ENCODE data around the gene TRRAP.
"Not testable (repeated sequence)": the region's sequence is repeated elsewhere in the genome, so short reads cannot be mapped to it uniquely, and the experiment has no call there.

Gene TRRAP

DNA sequence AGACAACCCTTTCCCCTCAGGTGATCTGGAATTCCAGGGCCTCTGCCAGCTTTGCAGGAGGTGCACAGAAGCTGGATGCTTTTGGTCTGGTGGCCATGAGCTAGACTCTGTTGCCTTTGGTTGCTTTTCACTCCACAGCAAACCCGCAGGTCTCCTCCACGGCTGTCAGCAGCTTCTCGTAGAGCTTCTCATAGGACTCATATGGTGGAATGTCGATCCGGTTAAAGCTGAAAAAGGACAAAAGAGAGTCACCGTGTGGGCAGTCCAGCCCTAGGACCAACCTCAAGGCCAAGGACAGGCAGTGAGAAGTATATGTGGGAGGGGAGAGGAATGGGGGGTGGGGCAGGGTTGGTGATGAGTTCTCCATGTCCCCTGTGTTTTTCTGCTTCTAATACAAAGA lies 152.1 kb downstream of the TRRAP start:
- no peak for DNase-seq (ENCODE audit: low spot score)

DNA sequence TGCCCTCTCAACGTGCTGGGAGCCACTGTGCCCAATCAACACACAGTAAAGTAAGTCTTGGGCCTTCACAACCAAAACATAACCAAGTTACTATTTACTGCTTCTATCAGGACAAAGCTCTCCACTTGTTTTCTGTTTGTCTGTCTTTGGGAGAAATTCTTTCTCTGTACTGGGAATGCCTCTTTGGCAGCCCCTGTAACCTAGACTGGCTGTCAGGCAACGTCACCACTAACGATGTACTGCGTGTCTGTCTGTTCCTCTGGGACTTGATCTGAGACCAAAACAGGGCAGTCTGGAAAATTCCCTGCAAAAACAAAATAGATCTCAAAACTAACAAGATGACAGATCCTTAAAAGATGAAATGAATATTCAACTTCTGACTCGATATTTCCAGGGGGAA lies 152.6 kb downstream of the TRRAP start:
- no peak for DNase-seq (ENCODE audit: low spot score)

DNA sequence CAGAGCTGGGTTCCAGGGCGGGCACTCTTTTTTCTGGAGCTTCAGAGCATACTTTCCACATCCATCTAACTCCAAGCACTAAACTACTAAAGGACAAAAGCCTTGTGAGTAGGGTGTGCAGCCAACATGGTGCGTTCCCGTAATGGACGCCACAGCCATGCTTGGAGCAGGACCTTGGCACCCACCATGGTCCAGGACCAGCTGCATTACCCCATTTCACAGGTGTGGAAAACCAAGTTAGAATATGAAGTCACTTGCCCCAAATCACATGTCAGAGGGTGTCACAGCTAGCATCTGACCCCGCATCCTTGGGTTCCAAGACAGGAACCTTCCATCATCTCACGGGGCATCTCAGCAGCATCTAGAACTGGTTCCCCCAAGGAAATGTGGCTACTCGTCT lies 153.2 kb downstream of the TRRAP start:
- no peak for DNase-seq (ENCODE audit: low spot score)

DNA sequence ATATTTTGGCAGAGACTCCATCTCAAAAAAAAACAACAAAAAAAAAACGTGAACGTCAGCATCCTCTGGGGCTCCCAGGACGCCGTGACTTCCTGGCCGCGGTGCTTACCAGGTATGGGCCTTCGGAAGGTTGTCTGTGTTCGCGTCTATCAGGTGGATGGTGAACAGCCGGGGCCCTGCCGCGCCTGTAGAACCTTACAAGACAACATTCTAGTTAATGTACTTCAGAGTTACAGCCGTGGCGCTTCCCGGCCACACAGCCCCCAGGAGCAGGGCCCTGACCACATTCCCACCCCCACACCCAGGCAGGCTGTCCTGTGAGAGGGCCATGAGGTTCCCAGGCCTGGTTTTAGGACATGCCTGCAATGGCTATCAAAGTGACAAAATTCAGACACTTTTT lies 154.6 kb downstream of the TRRAP start:
- DNase-seq (ENCODE audit: low spot score) = no peak

DNA sequence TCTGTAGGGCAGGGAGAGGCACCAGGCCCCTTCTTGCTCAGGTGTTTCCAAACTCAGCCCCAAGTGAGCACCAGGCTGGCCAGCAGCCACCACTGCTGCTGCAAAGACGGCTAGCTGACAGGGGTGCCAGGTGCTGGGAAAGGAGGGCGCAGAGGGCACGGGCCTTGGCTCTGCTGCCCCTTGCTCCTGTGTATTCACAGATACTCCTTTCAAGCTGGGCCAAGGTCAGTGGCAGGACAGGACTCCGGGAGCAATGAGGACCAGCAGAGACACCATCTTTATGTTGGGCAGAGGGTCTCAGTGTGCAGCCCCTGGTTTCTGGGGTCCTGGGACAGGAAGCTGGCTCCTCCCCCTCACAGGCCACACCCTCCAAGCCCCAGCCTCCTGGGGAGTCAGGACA lies 155.4 kb downstream of the TRRAP start:
- DNase-seq (ENCODE audit: low spot score) = no peak

DNA sequence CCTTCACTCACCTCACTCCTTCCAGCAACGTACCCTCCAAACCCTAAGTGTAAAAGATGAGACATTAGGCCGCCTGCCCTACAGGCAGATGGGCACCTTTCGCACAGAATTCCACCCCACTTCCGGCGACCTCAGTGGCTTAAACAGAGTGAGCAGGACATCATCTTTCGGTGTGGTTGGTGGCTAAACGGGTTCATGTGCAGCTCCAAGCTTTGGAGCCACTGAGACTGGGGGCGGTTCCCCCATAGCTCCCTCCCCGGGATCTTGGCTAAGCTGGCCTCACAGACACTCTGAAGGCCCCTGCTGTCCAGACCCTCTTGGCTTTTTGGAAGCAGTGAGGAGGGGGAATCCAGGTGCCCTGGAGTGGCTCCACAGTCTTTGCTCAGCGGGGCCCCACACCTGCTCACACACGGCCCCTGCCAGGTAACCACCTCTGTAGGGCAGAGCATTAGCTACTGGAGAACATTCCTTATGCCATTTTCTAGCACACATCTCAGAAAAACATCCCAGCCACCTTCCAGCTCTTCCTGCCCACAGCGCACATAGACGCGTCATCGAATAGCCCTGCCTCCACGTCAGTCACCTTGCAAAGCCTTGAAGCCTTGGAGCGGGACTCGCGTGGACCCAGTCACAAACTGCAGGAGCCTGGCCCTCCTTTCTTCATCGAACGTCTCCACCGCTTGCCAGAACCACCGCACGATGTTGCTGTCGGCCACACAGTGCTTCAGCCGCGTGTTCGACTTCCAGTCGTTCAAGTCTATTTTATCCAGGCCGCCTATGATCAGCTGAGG lies 156.8 kb downstream of the TRRAP start:
- DNase-seq (ENCODE audit: low spot score) = no peak

DNA sequence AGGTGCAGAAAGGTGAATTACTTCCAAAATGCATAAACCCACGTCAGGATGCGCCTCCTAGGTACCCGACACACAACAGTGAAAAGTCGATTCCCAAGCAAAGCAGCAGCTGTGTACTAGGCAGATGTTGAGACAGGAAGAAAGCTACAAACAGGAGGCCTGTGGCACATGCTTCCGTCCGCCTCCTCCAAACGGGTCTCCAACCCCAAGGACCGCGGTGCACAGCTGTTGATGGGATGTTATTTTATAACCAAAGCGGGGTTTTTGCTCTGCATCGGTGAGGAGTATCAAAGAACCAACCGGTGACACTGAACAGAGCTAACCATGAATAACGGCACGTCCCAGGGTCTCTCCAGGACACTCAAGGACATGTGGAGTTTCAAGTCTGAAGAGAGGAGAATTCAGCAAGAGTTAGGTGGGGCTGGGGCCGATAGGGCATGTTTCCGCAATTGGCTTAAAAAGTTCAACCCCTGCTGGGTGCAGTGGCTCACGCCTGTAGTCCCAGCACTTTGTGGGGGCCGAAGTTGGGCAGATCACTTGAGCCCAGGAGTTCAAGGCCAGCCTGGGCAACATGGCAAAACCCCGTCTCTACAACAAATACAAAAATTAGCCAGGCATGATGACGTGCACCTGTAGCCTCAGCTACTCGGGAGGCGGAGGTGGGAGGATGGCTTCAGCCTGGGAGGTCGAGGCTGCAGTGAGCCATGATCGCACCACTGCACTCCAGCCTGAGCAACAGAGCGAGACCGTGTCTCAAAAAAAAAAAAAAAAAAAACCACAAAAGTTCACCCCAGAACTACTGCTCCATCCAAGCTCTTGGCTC lies 157.6 kb downstream of the TRRAP start:
- no peak for DNase-seq (ENCODE audit: low spot score)

DNA sequence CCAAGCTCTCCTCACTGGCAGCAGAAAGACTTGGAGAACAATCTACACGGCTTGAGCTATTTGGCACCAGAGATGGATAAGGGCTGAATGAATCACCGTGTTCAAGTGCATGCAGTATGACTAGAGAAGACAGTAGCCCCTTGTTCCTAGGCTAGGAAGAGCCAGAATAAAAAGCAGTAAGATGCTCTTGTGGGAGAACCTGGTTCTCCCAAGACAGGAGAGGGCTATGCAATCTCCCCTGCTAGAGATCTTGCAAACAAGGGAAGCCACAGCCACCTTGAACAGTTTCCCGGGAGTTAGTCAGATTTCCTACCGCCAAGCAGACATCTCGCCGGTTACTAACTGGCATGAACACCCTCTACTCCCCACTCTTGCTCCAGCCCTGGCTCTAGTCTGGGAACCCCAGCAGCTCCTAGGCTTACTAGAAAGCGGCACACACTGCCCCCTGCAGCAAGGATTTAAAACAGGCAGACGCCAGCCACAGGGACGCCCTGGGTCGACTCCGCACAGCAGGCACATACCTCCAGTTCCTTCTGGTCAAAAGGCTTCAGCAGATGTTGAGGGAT lies 158.3 kb downstream of the TRRAP start:
- peak; percentile 86 for DNase-seq (ENCODE audit: low spot score)

DNA sequence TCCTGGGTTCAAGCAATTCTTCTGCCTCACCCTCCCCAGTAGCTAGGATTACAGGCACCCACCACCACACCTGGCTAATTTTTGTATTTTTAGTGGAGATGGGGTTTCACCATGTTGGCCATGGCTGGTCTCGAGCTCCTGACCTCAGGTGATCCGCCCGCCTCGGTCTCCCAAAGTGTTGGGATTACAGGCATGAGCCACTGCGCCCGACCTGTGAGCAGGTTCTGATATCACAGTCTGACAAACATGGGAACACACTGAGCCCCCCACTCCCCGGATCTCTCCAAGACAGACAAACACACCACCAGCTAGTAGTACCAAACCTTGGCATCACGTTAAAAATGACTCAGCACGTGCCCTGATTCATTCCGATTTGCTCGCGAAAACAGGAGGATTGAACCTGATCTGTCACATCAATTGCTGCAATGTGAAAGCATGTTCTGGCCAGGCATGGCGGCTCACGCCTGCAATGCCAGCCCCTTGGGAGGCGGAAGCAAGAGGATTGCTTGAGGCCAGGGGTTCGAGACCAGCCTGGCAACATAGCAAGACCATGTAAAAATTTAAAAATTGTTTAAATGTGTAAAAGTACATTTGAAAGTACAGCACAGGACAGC lies 159.1 kb downstream of the TRRAP start:
- DNase-seq (ENCODE audit: low spot score) = no peak

DNA sequence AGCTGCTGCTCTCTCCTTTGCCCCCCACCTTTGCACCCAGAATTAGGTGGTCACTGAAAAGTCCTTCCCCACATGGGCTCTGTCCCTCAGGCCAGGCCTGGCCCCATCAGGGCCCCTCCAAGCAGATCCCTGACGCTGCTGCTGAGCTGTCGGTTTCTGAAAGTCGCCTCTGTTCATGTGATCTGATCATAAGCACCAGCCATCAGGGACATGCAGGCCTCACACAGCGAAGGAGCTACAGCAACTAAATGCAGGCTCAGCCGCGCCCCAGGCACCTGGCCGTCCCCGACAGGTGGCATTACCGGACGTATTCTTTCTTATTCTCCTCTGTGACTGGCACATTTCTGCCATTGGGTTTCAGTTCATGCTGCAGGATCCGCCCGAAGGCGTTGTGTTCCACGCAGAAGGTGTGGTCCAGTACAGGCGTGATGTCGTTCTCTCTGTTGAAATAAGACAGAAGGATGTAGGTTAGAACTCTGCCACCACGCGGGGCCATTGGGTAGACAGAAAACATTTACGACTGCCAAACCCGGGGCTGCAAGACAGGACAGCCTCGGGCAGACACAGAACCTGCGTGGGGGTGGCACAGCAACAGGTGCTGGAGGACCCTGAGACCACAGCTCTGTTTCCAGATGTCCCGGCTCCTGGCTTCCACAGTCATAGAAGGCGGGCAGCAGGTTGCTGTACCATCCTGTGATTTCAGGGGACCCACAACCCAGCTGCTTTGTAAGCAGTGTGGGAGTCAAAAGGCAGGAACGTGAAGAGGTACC lies 159.9 kb downstream of the TRRAP start:
- no peak for DNase-seq (ENCODE audit: low spot score)

DNA sequence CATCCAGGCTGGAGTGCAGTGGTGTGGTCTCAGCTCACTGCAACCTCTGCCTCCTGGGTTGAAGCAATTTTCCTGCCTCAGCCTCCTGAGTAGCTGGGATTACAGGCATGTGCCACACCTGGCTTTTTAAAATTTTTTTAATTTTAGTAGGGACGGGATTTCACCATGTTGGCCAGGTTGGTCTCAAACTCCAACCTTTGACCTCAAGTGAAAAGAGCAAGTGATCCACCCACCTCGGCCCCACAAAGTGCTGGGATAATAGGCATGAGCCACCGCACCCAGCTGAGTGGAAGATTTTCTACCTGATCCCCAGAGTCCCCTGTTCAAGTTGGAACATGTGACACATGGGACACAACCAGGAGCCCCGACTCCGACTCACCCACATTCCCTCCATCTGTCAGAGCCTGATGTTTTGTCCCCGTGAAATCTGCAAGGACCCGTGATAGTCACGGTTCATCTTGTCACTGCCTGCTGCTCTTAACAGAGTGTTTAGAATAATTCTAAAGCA lies 161.1 kb downstream of the TRRAP start:
- no peak for DNase-seq (ENCODE audit: low spot score)

DNA sequence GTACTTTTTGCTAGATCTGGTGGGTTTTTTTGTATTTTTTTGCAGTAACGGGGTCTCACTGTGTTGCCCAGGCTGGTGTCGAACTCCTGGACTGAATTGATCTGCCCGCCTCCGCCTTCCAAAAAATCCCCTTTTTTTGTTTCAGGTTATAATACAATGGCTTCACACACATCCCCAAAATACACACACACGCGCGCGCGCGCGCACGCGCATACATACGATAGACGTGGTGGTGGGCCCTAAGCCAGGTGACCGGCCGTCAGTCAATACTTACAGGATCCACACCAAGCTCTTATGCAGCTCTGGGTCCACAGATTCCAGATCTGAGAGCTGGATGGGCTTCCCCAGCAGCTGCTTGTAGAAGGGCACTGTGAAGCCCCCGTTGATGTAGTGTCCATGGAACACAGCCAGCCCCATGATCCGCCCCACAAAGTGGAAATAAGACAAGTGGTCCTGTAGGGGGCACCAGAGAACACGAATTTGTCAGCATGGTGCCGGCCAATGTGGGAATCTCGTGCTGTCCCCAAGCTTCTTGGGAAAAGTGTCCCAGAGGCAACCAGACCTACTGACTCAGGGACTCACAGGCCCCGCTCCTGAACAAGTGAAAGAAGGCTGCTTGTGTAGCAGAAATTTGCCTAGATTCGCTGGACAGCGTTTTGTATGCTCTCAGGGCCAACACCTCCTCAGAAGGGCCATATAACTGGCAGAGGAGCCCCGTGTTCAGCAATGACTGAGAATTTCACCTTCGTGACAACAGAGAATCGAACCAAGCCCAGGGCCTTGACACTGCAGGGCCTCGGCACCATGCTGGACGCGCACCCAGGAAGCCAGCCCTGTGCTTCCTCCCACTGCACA lies 162.0 kb downstream of the TRRAP start:
- DNase-seq (ENCODE audit: low spot score) = peak; percentile 95

DNA sequence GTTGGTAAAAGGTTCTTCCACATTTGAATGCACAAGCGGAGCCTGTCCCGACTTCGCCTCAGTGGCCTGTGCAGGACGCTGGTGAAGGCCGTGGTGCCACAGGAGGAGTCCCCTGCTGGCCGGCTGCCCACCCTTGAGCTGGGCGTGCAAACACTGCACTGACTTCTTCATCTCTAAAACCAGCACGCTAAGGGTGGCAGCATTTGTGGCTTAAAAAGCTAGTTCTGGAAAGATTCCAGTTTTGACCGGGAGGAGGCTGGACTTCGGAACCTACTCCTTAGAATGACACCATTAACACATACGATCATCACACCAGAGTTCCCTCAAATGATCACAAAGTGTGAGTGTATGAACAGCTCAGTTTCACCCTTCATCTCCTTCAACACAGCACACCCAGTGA lies 163.2 kb downstream of the TRRAP start:
- DNase-seq (ENCODE audit: low spot score) = peak; percentile 12

DNA sequence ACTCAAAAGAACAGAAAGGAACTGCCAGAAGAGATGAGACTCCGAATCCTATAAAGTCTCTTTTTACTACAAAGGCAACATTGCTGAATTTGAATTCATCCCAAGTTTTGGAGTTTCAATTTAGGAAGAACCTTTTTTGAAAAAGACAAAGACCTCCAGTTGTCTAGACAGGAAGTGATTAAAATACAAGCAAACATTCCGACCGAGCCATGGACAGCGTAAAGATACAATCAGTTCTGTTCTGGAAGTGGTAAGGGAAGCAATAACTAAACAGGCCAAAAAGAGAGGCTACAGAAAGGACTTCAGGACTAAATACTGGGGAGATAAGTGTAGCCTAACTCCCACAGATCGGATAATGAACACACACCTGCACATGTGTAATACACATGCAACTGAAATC lies 164.6 kb downstream of the TRRAP start:
- peak; percentile 41 for DNase-seq (ENCODE audit: low spot score)

DNA sequence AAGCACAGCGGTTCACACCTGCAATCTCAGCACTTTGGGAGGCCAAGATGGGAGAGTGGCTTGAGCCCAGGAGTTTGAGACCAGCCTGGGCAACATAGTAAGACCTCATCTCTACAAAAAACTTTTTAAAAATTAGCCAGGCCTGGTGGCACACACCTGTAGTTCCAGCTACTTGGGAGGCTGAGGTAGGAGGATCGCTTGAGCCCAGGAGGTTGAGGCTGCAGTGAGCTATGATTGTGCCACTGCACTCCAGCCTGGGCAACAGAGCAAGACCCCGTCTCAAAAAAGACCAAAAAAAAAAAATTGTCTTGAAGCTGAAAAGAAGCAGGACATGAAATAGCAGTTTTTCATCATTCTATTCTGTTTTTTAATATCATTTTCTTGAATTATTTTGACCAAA lies 166.5 kb downstream of the TRRAP start:
- not testable (repeated sequence) for DNase-seq (ENCODE audit: low spot score)

DNA sequence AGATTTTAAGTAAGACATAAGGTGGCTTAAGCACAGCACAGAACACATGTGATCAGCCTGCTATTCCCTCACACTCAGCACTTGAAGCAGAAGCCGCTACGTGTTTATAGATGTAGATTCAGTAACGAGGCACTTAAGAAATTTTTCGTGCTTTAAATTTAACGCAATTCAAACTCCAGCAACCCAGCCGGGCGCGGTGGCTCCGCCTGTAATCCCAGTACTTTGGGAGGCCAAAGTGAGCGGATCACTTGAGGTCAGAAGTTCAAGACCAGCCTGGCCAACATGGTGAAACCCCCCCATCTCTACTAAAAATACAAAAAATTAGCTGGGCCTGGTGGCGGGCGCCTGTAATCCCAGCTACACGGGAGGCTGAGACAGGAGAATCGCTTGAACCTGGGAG lies 167.9 kb downstream of the TRRAP start:
- DNase-seq (ENCODE audit: low spot score) = not testable (repeated sequence)

DNA sequence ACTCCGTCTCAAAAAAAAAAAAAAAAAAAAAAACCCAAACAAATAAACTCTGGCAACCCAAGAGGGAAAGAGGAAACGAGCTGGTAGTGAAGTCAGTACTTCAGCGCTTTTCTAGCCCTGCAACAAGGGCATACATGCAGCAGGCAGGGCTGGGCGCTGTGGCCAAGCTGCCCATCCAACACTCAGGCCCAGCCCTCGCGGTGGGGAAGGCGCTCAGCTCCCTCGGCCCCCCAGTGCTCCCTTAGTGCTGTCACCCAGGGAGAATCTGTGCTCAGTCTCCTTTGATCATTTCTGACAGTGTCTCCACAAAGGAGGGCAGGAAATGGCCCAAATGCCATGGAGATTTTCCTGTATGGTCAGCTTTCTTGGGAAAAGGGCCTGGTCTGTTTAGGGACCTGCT lies 168.4 kb downstream of the TRRAP start:
- no peak for DNase-seq (ENCODE audit: low spot score)

DNA sequence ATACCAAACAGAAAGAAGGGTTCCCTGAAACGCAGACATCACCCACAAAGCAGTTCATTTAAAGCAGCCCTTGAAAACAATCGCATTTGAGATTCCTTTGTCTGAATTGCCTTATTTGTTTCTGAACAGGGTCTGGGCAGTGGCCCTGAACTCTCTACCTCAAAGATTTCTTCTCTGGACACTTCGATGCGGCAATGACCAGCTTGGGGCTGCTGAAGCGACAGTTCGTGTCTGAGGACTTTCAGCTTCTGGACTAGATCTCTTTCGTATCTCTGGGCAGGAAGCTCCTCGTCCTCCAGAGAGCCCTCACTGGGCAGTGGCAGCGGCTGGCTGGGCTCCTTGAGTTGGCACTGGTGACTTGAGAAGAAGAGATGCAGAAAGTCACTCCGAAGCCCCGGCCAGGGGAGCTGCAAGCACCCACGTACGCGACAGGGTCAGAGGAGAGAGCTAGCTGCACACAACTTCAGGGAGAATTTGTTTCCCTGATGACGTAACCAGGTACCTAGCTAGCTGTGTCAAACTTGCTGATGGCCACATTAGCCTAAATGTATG lies 169.3 kb downstream of the TRRAP start:
- DNase-seq (ENCODE audit: low spot score) = peak; percentile 11

DNA sequence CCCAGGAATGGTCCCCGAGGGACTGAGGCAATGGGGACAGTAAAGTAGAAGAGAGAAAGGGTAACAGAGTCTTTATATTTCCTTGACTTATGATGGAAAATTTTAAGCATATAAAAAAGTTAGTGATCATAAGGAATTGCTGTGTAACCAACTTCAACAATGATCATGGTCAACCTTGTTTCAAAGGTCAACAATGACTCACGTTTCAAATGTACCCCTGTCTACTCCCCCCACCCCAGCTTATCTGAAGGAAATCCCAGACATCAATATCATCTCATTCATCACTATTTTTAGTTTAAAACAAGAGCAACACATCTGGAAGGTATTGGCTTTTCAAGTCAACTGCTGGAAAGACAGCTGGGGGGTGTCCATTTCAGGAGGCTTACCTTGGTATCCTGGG lies 172.6 kb downstream of the TRRAP start:
- no peak for DNase-seq (ENCODE audit: low spot score)

DNA sequence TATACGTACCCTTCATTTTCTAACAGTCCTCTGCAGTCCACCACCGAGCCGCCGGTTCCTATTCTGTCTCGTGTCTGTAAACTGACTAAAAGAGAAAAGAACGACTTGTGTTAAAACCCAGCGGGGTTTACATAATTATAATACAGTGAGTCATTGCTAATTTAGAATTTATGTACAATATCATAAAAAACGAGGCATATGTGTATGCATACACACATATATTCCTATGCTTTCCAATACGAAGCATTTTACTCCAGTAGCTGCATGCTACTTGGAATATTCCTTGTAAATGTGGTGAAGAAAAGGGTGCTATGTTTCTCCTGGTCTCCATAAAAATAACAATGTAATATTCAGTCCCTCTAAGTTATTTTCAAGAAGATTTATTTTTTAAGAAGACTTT lies 176.4 kb downstream of the TRRAP start:
- no peak for DNase-seq (ENCODE audit: low spot score)
